ENCODE measurements around the gene HMGN3. TPM values are rescaled to one million over a fixed set of nuclear protein-coding genes. Genes with fewer than 3 reads are reported as not detected.

The HMGN3 gene
- total RNA-seq, 2 donors from 2014 or later: 65.2 to 117 TPM

DNA sequence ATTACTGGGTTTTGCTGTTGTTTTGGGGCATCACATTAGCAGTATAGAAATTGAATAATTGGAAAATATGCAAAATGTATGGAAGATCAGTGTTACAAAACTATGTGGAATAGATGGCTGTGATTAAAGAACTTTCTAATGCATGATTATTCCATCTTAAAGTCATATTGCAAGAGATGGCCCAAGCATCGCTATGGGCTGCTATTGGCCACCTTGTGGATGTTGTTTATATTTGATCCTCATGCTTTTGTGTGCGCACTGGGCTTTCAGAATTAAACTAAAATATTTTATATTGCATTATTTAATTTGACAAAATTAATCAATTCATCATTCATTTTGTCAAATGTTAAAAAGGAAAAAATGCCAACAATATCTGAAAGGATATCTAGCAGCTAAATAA lies 16.1 kb upstream of the HMGN3 start:
- Histone ChIP-seq H3K27me3 (replicated peaks; ENCODE audit: insufficient read depth) (no peaks in the 10 kb centered on the region), H3K27ac (no peak overlapping the region), H3K4me3 (no peak overlapping the region), H3K4me1 (replicated peaks) (no peaks in the 10 kb centered on the region), H3K36me3 (no peaks in the 10 kb centered on the region), H3K9me3 (no peaks in the 10 kb centered on the region)
- no peak for TF ChIP-seq CTCF (IDR thresholded peaks at IDR 0.05)
- no peak for TF ChIP-seq POLR2AphosphoS5 (IDR thresholded peaks at IDR 0.05)
- intact Hi-C loops (cut with DNase I): no loop called here
- 83% methylated on average over 2 of the region's 2 CpGs for WGBS
- DNase-seq (ENCODE audit: low spot score): no peak

- no peak for TF ChIP-seq POLR2A (IDR thresholded peaks at IDR 0.05)
- TF ChIP-seq POLR2AphosphoS5 (IDR thresholded peaks at IDR 0.05): no peak
- TF ChIP-seq CTCF (IDR thresholded peaks at IDR 0.05): no peak
- no peak for DNase-seq (ENCODE audit: low spot score)
- Histone ChIP-seq H3K9me3 (no peaks in the 10 kb centered on the region), H3K27me3 (replicated peaks; ENCODE audit: insufficient read depth) (no peaks in the 10 kb centered on the region), H3K4me3 (no peak overlapping the region), H3K36me3 (no peaks in the 10 kb centered on the region), H3K27ac (no peak overlapping the region), H3K4me1 (replicated peaks) (no peaks in the 10 kb centered on the region)
- intact Hi-C loops (cut with DNase I): no loop called here
- 73% methylated on average over 2 of the region's 2 CpGs for WGBS
Observed at GRCh38 chr6:79250107-79250514, 15.6 kb upstream of the HMGN3 start.

- no peaks in the 10 kb centered on the region for H3K36me3 ChIP-seq
- 94% methylated on average over 2 of the region's 2 CpGs for WGBS
- intact Hi-C loops (cut with DNase I): no loop called here
- H3K9me3 ChIP-seq: no peaks in the 10 kb centered on the region
- no peaks in the 10 kb centered on the region for H3K4me1 ChIP-seq (replicated peaks)
- no peak overlapping the region for H3K4me3 ChIP-seq
- H3K27ac ChIP-seq: no peak overlapping the region
- H3K27me3 ChIP-seq (replicated peaks; ENCODE audit: insufficient read depth): no peaks in the 10 kb centered on the region
- no peak for DNase-seq (ENCODE audit: low spot score)
- TF ChIP-seq POLR2AphosphoS5 (IDR thresholded peaks at IDR 0.05) (no peak), POLR2A (IDR thresholded peaks at IDR 0.05) (no peak), CTCF (IDR thresholded peaks at IDR 0.05) (no peak)
Observed at GRCh38 chr6:79249136-79249535, 14.7 kb upstream of the HMGN3 start.

DNA sequence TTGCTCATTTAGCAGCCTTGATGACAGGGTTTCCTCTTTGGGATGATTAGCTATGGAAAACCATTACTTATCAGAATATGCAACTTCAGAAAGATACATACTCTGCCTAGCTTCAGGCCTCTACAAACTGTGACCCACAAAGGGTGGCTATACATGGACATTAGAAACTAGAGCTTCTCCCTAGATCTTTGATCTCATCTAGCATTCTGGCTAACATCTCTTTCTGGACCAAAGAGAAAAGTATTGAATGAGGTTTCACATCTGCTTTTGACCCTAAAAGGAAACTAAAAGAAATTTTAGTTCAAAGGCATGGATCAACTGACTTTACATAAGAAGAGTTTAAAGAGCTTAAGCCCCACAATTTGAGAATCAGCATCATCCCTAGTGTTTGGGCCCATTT lies 12.4 kb upstream of the HMGN3 start:
- no peak overlapping the region for H3K27ac ChIP-seq
- no peaks in the 10 kb centered on the region for H3K27me3 ChIP-seq (replicated peaks; ENCODE audit: insufficient read depth)
- H3K36me3 ChIP-seq: no peaks in the 10 kb centered on the region
- no peak for DNase-seq (ENCODE audit: low spot score)
- intact Hi-C loops (cut with DNase I): no loop called here
- no peaks in the 10 kb centered on the region for H3K9me3 ChIP-seq
- TF ChIP-seq POLR2AphosphoS5 (IDR thresholded peaks at IDR 0.05) (no peak), POLR2A (IDR thresholded peaks at IDR 0.05) (no peak), CTCF (IDR thresholded peaks at IDR 0.05) (no peak)
- H3K4me3 ChIP-seq: no peak overlapping the region
- no peaks in the 10 kb centered on the region for H3K4me1 ChIP-seq (replicated peaks)

DNA sequence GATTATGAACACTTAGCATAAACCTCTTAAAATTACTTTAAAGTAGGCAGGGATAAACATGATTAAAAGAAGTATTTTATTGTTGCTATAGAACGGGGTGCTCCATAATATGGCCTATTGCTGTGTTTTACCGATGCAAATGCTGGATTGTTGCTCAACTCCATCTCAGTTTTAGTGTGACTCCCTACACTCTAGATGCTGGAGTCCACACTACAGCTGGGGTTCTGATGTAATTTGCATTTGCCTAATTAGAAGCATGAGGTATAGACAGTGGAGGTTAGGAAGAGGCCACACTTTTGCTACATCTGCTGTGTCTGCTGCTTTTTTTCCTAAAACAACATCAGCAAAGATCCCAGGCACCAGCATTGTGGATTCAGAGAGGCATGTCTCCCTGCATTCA lies 6.7 kb upstream of the HMGN3 start:
- Histone ChIP-seq H3K4me1 (replicated peaks) (no peaks in the 10 kb centered on the region), H3K27ac (no peak overlapping the region), H3K27me3 (replicated peaks; ENCODE audit: insufficient read depth) (no peaks in the 10 kb centered on the region), H3K9me3 (no peaks in the 10 kb centered on the region), H3K36me3 (no peaks in the 10 kb centered on the region), H3K4me3 (no peak overlapping the region)
- 71% methylated on average over 2 of the region's 2 CpGs for WGBS
- TF ChIP-seq CTCF (IDR thresholded peaks at IDR 0.05) (no peak), POLR2AphosphoS5 (IDR thresholded peaks at IDR 0.05) (no peak), POLR2A (IDR thresholded peaks at IDR 0.05) (no peak)
- intact Hi-C loops (cut with DNase I): no loop called here
- DNase-seq (ENCODE audit: low spot score): no peak
